SIG-M5 treated with dmso at 0.1 percent for 504 hours (cell line): ENCODE data around the gene XIST.
"Not testable (repeated sequence)": the region's sequence is repeated elsewhere in the genome, so short reads cannot be mapped to it uniquely, and the experiment has no call there.

Source experiments
- DNase-seq: peaks from one replicate; lab custom pipeline; 2025; ENCODE audit not compliant: unreplicated experiment; lab: John Stamatoyannopoulos, UW

XIST gene

DNA sequence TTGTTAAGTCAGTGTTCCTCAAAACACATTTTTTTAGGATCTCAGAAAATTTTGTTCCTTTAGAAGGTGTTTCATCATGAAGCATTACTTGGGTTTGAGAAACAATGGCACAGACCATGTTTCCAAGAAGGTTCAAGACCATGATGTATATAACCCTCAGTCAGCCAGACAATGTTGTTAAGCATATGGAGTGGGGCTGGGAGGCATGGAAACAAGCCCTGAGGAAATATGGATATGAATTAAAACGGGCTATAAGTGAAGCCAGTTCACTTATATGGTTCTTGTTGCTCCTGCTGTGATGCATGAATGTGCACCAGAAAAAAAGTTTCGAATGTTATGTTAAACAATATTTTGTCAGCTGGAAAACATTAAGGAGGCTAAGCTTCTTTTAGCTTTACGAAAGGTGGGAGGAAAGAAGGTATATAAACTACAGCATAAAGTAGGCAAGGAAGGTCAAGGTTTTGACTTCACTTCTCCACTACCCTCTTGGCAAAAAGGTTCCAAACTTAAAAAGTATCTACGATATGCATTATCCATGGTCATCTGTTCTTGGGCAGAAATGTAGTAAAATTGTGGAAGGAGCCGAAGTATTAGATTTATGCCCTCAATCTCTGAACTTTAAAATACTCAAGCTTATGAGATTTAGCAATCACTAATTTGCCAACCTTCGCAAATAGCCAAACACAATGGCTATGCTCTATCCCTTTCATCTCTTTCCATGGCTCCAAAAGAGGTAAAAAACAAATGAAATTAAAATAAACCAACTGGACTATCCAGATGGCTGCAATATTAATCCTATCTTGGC, 12.2 kb downstream of the XIST start:
- no peak for DNase-seq

DNA sequence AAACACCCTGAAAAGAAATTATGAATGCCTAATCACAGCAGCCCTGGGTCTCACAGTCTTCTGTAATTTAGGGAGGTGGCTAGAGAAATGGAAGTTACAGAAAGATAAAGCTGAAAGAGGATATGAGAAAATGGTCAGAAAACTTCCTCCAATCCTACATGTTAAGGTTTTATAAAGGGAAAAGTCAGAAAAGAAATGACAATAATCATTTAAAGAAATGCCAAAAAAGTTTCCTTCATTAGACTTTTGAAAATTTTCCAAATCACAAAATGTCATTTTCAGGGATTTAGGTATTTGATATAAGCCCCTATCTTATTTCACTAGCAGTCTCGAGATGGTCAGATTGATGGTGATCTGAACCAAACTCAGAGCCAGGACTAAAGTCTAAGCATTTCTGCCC, 13.4 kb downstream of the XIST start:
- no peak for DNase-seq

DNA sequence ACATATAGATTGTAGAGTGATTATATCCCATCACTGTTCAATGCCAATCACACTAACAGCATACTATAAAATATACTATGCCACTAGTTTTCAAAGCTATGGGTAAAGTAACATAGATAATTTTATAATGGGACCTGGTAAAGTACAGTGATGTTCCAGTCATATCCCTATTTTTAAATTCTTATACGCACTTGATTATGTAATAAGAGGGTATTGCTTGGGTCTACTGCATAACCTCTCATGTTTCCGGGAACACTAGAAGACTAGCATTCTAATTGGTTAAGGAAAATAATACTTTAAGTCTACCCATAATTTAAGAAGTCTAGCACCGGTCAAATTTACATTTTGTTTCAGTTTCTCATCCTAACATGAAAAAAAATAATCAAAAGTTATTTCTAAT, 14.4 kb downstream of the XIST start:
- DNase-seq = no peak

- DNase-seq = no peak
Measured at GRCh38 chrX:73836956-73837477, 15.5 kb downstream of the XIST start.

- no peak for DNase-seq
Measured at GRCh38 chrX:73834219-73834618, 18.3 kb downstream of the XIST start.

DNA sequence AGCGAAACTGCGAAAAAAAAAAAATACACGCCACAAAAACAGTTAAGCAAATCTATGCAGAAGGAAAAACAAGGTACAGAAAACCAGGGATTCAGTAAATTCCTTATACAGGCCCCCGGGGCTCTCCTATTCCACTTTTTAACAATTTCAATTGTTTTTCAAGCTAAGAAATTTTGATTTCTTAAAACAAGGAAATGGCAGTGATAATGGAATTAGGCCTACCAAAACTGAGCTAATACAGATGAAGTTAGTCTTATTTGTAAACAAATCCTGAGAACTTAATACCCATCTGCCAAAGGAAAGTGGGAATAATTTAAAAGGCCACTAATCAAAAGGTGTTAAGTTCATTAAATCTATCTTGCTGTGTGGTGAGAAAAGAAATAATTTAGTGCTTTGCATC, 20.2 kb downstream of the XIST start:
- DNase-seq = no peak

DNA sequence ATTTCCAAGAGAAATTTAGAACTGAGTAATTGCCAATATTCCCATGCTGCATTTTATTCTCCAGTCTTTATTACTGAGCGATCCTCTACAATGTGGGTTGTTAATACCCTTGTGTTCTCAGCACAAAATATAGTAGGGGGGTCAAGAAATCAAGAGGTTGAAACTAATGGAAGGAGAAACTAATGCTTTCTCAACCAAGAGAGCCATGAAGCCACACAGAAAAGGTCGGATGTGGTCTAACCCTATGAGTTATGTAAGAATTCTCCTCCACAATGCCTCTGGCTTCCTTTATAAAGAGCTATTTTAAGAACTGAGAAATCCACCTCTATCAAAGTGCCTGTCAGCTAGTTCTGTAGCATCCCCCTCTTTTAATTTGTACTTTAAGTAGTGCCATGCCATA, 21.0 kb downstream of the XIST start:
- DNase-seq = peak; percentile 8

- no peak for DNase-seq
Measured at GRCh38 chrX:73830489-73831414, 21.8 kb downstream of the XIST start.

GRCh38 chrX:73829890-73830466, 22.5 kb downstream of the XIST start:
- no peak for DNase-seq

GRCh38 chrX:73828080-73828720, 24.3 kb downstream of the XIST start:
- DNase-seq = no peak

DNA sequence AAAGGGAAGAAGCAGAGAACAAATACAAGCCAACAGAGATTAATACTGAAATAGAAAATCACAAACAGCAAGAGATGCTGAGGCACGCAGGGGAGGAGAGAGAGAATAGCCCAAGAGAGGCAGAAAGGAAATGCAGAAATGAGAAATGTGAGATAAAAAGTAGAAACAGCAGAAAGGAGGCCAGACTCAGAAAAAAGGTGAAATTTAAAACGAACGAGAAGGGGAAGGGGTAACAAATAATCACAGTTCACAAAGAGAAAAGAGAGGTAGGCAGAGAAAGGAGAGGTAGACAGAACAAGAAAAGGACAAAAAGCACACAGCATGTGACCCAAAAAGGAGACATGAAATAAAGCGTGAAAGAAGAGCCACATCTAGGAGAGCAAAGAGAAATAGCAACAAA, 25.1 kb downstream of the XIST start:
- DNase-seq = no peak

- no peak for DNase-seq
Measured at GRCh38 chrX:73826996-73827395, 25.5 kb downstream of the XIST start.

GRCh38 chrX:73825569-73825968, 26.9 kb downstream of the XIST start:
- no peak for DNase-seq

- DNase-seq = no peak
Measured at GRCh38 chrX:73823473-73824004, 29.0 kb downstream of the XIST start.

- no peak for DNase-seq
Measured at GRCh38 chrX:73822775-73823174, 29.7 kb downstream of the XIST start.

GRCh38 chrX:73821921-73822559, 30.5 kb downstream of the XIST start:
- DNase-seq = no peak

GRCh38 chrX:73819864-73820558, 32.5 kb downstream of the XIST start:
- not testable (repeated sequence) for DNase-seq

GRCh38 chrX:73818200-73819116, 34.1 kb downstream of the XIST start:
- no peak for DNase-seq
